ENCODE measurements around the gene TFR2.

DNA sequence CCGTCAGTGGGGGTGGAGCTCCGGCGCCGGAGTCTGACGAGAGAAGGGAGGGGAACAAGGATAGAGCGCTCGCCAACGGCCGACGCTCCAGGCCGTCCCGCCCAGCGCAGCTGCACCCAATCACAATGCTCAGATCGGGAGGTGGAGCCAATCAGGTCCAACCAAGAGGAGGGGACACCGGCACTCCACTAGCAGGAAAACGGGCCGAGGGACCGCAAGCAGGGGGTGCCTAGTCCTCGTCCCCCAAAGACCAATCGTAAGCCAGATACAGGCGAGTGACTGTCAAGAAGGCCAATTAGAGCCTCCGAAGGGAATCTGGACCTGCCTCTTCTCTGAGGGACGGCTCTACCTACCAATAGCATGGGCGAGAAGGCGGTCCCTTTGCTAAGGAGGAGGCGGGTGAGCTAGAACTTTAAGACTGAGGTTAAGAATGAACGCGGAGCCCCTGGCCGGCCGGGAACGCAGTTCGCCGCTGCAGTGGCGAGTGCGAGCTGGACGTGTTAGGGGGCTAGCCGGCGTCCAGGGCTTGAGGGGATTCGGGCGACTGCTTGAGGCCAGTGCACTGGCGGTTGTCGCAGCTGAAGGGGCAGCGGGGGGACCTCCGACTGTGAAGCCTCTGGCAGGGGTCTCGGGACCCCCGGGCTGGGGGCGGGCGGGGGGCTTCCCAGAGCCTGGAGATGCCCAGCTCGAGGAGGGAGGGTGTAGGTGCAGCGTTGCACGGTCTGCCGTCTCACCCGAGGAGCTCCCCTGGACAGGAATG, 54.9 kb downstream of the TFR2 start, which contains the start of gene FBXO24:
- TF ChIP-seq, protein P1, sequence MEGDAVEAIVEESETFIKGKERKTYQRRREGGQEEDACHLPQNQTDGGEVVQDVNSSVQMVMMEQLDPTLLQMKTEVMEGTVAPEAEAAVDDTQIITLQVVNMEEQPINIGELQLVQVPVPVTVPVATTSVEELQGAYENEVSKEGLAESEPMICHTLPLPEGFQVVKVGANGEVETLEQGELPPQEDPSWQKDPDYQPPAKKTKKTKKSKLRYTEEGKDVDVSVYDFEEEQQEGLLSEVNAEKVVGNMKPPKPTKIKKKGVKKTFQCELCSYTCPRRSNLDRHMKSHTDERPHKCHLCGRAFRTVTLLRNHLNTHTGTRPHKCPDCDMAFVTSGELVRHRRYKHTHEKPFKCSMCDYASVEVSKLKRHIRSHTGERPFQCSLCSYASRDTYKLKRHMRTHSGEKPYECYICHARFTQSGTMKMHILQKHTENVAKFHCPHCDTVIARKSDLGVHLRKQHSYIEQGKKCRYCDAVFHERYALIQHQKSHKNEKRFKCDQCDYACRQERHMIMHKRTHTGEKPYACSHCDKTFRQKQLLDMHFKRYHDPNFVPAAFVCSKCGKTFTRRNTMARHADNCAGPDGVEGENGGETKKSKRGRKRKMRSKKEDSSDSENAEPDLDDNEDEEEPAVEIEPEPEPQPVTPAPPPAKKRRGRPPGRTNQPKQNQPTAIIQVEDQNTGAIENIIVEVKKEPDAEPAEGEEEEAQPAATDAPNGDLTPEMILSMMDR (IDR thresholded peaks at IDR 0.05): no peak
- TF ChIP-seq, protein P2, sequence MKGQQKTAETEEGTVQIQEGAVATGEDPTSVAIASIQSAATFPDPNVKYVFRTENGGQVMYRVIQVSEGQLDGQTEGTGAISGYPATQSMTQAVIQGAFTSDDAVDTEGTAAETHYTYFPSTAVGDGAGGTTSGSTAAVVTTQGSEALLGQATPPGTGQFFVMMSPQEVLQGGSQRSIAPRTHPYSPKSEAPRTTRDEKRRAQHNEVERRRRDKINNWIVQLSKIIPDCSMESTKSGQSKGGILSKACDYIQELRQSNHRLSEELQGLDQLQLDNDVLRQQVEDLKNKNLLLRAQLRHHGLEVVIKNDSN (CRISPR knock-in tag; IDR thresholded peaks at IDR 0.05): no peak
- TF ChIP-seq, protein P3, sequence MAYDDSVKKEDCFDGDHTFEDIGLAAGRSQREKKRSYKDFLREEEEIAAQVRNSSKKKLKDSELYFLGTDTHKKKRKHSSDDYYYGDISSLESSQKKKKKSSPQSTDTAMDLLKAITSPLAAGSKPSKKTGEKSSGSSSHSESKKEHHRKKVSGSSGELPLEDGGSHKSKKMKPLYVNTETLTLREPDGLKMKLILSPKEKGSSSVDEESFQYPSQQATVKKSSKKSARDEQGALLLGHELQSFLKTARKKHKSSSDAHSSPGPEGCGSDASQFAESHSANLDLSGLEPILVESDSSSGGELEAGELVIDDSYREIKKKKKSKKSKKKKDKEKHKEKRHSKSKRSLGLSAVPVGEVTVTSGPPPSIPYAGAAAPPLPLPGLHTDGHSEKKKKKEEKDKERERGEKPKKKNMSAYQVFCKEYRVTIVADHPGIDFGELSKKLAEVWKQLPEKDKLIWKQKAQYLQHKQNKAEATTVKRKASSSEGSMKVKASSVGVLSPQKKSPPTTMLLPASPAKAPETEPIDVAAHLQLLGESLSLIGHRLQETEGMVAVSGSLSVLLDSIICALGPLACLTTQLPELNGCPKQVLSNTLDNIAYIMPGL (CRISPR knock-in tag; IDR thresholded peaks at IDR 0.05): no peak
